ENCODE data around the gene ADAMTS10.
A peak's percentile ranks its signal among the peaks of the same experiment; 100 is the strongest.

- TF ChIP-seq CTCF (IDR thresholded peaks at IDR 0.05 in 8 of 11, conservative IDR thresholded peaks at IDR 0.05 in 3 of 11), result no peak
- peak; percentile 77 to 83 (median 77) for TF ChIP-seq POLR2AphosphoS5 (IDR thresholded peaks at IDR 0.05)
- TF ChIP-seq POLR2A (IDR thresholded peaks at IDR 0.05), result no peak
Observed at GRCh38 chr19:8571006-8571411, 39.5 kb downstream of the ADAMTS10 start.

All from spleen (tissue), 7 donors.